ENCODE data around the gene SLC1A4. TPM values are rescaled to one million over a fixed set of nuclear protein-coding genes. Genes with fewer than 3 reads are reported as not detected.
A peak's percentile ranks its signal among the peaks of the same experiment; 100 is the strongest.

Gene SLC1A4
- total RNA-seq, 4 donors from 2014 or later, result 7.2 to 14.4 (median 12.2) TPM

DNA sequence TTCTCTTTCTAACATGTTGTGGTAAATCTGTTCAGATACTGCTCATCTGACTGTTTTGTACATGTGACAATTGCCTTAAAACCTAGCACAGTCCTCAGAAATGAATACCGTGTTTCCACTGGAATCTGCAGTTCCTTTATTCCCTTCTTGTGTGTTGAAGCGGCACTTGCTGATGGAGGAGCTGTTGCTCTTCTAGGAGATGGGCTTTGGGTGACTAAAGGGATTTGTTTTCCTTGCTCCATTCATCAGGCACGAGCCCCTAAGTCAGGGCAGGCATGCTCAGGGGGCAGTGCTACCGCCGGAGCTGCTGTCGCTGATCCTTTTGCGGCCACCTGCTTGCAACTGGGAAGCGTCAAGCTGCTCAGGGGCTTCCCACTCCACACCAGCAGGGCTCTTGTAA is 34.5 kb downstream of the SLC1A4 start:
- no peak overlapping the region for H3K27ac ChIP-seq
- no peaks in the 10 kb centered on the region for H3K27me3 ChIP-seq
- DNase-seq (ENCODE audit: low spot score in 2 of 2), result no peak
- WGBS, 2 donors, result 84 to 89% methylated on average over 8 of the region's 8 CpGs
- TF ChIP-seq EP300 (IDR thresholded peaks at IDR 0.05), result no peak
- H3K9me3 ChIP-seq, result no peaks in the 10 kb centered on the region
- H3K4me1 ChIP-seq, result peaks cover 0 to 17% (median 0%) of the 10 kb centered on the region in 4 donors
- no peak overlapping the region for H3K4me3 ChIP-seq
- peaks cover 0 to 53% (median 0%) of the 10 kb centered on the region in 3 donors for H3K36me3 ChIP-seq

DNA sequence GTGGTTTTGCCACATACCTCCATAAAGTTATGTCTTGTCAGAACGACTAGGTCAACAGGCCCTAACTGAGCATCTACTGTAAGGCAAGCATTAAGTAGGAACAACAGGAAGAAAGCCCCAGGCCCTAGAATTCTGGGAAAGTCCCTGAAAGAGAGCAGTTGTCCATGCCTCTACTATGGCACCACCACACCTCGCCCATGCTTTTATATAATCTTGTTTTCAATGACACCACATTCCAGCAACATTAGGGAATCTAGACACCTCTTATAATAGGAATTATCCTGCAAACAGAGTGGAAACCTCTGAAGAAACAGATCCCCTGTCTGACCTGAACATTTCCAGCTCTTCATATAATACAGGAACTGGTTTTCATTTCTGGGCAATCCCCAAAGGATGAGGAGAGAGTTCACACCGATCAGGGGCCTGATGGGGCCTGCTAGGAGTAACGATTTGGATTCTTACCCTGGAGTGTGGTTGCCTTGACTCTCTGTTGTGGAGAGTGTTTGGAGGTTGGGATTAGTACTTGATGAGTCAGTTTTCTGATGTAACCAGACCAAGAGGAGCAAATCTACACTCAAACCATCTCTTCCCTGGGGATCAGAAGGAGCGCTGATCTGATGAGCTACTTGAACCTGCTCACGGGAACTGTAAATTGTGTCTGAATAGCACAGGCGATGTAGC is 35.1 kb downstream of the SLC1A4 start:
- WGBS, 2 donors, result 81 to 89% methylated on average over 7 of the region's 7 CpGs
- no peaks in the 10 kb centered on the region for H3K27me3 ChIP-seq
- no peak overlapping the region for H3K27ac ChIP-seq
- H3K36me3 ChIP-seq, result peaks cover 0 to 48% (median 0%) of the 10 kb centered on the region in 3 donors
- no peak overlapping the region for H3K4me3 ChIP-seq
- DNase-seq (ENCODE audit: low spot score in 2 of 2), result no peak
- peaks cover 0 to 17% (median 0%) of the 10 kb centered on the region in 4 donors for H3K4me1 ChIP-seq
- TF ChIP-seq, protein P1, sequence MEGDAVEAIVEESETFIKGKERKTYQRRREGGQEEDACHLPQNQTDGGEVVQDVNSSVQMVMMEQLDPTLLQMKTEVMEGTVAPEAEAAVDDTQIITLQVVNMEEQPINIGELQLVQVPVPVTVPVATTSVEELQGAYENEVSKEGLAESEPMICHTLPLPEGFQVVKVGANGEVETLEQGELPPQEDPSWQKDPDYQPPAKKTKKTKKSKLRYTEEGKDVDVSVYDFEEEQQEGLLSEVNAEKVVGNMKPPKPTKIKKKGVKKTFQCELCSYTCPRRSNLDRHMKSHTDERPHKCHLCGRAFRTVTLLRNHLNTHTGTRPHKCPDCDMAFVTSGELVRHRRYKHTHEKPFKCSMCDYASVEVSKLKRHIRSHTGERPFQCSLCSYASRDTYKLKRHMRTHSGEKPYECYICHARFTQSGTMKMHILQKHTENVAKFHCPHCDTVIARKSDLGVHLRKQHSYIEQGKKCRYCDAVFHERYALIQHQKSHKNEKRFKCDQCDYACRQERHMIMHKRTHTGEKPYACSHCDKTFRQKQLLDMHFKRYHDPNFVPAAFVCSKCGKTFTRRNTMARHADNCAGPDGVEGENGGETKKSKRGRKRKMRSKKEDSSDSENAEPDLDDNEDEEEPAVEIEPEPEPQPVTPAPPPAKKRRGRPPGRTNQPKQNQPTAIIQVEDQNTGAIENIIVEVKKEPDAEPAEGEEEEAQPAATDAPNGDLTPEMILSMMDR (IDR thresholded peaks at IDR 0.05), result no peak
- no peak for TF ChIP-seq EP300 (IDR thresholded peaks at IDR 0.05)
- no peak for TF ChIP-seq POLR2A (IDR thresholded peaks at IDR 0.05)
- H3K9me3 ChIP-seq, result no peaks in the 10 kb centered on the region

DNA sequence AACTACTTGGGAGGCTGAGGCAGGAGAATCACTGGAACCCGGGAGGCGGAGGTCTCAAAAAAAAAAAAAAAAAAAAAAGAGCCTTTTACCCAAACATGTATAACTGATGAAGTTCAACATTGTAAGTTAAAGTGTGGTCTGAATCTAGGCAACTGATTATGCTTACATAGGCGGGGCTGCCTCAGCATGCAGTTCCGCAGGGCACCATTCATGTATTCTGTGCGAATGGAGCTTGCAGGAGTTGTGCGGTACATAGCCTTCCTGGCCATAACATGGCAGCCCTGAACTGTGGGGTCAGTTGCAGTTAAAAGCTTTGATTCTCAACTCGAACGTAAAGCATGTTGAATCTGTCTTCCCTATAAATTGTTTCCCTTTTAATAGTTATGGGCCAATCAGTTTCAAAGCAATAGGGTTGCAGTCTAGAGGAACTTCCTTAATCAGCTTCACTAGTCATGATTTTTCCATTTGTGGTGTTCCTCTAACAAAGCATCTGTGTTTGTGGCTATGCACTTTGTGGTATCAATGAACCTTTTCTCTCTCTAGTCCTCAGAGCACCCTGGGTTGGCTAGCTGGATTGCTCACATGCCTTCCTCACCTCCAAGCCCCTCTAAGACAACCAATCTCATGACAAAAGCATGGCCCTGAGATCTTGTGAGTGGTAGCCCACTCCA is 36.4 kb downstream of the SLC1A4 start:
- H3K9me3 ChIP-seq, result no peaks in the 10 kb centered on the region
- H3K27me3 ChIP-seq, result no peaks in the 10 kb centered on the region

DNA sequence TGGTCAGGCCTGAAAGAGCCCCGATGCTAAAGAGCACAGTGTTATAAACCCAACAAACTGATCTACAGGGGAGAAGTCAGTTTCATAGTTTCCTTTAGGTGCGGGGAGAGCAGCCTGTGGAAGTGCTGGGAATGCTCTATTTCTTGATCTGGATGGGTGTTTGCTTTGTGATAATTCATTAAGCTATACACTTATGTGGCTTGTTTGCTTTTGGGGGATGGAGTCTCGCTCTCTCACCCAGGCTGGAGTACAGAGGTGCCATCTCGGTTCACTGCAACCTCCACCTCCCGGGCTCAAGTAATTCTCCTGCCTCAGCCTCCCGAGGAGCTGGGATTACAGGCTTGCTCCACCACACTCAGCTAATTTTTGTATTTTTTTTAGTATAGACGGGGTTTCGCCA is 37.0 kb downstream of the SLC1A4 start:
- no peak for DNase-seq (ENCODE audit: low spot score in 2 of 2)
- Histone ChIP-seq H3K27ac (peak overlapping the region in 1 of 4 donors; percentile 19), H3K9me3 (no peaks in the 10 kb centered on the region), H3K36me3 (peaks cover 0 to 29% (median 0%) of the 10 kb centered on the region in 3 donors), H3K4me1 (peaks cover 0 to 28% (median 3%) of the 10 kb centered on the region in 4 donors), H3K4me3 (no peak overlapping the region), H3K27me3 (no peaks in the 10 kb centered on the region)
- no peak for TF ChIP-seq EP300 (IDR thresholded peaks at IDR 0.05)
- no peak for TF ChIP-seq POLR2A (IDR thresholded peaks at IDR 0.05)
- TF ChIP-seq, protein P1 (IDR thresholded peaks at IDR 0.05), result no peak
- WGBS, 2 donors, result 94% methylated on average over 8 of the region's 8 CpGs

More for the DNA sequence above, 36.4 kb downstream of the SLC1A4 start:
- Histone ChIP-seq H3K27ac (peak overlapping the region in 1 of 4 donors; percentile 19), H3K36me3 (peaks cover 0 to 35% (median 0%) of the 10 kb centered on the region in 3 donors), H3K4me1 (peaks cover 0 to 23% (median 0%) of the 10 kb centered on the region in 4 donors), H3K4me3 (no peak overlapping the region)
- no peak for DNase-seq (ENCODE audit: low spot score in 2 of 2)
- TF ChIP-seq EP300 (IDR thresholded peaks at IDR 0.05) (no peak), POLR2A (IDR thresholded peaks at IDR 0.05) (no peak)
- TF ChIP-seq, protein P1 (IDR thresholded peaks at IDR 0.05), result no peak
- 80 to 84% methylated on average over 8 of the region's 8 CpGs for WGBS, 2 donors

DNA sequence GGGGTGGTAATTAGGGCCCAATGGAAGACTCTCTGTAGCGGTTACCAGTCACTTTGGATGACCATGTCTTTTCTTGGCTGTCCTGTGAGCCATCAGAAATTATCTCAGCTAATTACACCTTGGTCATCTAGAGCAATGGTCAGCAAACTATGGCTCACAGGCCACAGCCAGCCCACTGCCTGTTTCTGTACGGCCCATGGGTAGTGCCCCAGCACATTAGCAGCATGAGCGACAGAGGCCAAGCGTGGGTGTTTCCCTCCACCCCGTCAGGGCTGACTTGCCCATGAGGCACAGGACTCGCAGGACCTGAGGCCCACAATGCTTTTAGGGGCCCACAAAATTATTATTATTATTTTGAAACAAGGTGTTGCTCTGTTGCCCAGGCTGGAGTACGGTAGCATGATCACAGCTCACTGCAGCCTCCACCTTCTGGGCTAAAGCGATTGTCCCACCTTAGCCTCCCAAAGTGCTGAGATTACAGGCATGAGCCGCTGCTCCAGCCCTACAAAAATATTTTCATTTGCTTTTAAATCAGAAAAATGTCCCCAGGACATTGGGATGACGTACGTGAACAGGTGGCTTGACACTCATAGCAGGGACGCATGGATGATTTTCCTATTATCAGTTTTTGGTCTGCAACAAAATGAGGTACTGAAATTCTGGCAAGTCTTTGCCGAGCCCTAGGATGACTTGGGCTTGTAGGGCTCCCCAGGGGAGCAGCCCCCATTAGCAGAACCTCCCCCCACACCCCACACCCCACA is 37.7 kb downstream of the SLC1A4 start:
- Histone ChIP-seq H3K4me3 (no peak overlapping the region), H3K4me1 (peaks cover 0 to 34% (median 10%) of the 10 kb centered on the region in 4 donors), H3K27ac (peak overlapping the region in 1 of 4 donors; percentile 10), H3K36me3 (peaks cover 0 to 22% (median 0%) of the 10 kb centered on the region in 3 donors), H3K27me3 (no peaks in the 10 kb centered on the region), H3K9me3 (no peaks in the 10 kb centered on the region)
- WGBS, 2 donors, result 92 to 95% methylated on average over 13 of the region's 13 CpGs
- no peak for DNase-seq (ENCODE audit: low spot score in 2 of 2)
- TF ChIP-seq EP300 (IDR thresholded peaks at IDR 0.05), result no peak
- no peak for TF ChIP-seq POLR2A (IDR thresholded peaks at IDR 0.05)
- TF ChIP-seq, protein P1 (IDR thresholded peaks at IDR 0.05), result no peak

All from tibial nerve (tissue), 4 donors.